Erythroblast (primary cell): Measurements from ENCODE around the gene SLC25A26.

Experiments
- DNase-seq, 2 experiments: peaks; one replicate each; lab custom pipeline; 2025; lab: John Stamatoyannopoulos, UW
- GATA1 ChIP-seq: IDR thresholded peaks from 2 replicates; pipeline ENCODE4 v1.6.1; 2011; ENCODE audit warnings: low read depth, mild to moderate bottlenecking, control low read depth, low read length, moderate library complexity
- POLR2A ChIP-seq: IDR thresholded peaks from 2 replicates; pipeline ENCODE4 v1.6.1; 2011; ENCODE audit warnings: mild to moderate bottlenecking, low read length

Gene SLC25A26

DNA sequence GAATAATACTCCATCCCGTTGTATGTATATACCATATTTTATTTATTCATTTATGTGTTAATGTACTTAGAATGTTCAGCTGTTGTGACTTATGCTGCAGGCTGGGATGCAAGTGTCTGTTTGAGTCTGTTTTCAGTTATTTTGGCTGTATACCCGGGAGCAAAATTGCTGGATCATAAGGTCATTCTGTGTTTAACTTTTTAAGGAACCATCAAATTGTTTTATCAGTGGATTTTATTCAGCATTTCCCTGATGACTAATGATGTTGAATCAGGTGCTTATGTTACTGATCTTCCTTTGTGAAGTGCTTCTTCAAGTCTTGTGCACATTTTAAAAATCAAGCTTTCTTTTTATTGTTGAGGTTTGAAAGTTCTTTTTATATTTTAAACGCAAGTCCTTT is 118.1 kb downstream of the SLC25A26 start:
- TF ChIP-seq GATA1 (no peak), POLR2A (no peak)

DNA sequence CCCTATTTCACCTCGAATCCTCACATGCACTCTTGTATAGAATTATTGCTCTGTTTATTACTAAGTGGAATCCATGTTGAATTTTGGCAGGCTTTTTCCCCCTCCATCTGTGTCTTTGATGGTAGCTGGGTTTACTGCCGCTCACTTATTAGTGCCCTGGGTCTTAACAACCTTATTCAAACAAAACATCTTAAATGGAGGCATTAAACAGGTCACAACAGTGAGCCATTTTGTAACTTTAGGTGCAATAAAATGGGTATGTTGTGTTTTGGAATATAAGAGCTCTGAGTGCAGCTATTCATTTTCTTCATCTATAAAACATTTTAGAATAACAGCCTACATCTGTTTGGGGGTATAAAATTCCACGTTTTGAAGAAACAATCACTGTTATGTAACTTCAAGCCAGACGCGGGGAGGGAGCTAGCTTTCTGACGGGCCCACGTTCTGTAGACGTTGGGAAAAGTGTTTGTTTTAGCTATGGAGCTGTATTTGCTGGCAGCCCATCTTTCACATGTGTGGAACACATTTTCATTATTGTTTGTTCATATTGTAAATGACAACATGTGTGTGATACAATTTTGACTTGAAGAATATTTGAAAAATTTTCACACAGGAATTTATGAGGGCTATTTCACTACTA is 122.0 kb downstream of the SLC25A26 start:
- DNase-seq: no peak

More for the DNA sequence above, 118.1 kb downstream of the SLC25A26 start:
- no peak for DNase-seq

DNA sequence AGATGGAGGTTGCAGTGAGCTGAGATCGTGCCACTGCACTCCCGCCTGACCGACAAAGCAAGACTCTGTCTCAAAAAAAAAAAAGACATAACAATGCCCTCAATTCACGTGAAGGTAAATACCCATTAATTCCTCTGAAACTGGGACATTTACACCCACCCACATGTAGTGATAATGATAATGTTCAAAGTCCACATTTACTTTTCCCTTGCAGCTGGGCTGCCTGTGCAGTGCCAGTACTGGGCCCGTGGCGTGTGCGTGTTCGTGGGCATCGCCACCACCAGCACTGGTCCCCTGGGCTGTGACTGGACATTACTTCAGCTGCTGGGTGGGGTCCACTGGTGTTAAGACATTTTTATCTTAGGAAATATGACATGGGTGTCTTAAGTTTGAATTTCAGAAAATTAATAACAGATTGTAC is 123.6 kb downstream of the SLC25A26 start:
- DNase-seq: no peak
- no peak for TF ChIP-seq GATA1
- no peak for TF ChIP-seq POLR2A

More for the DNA sequence above, 122.0 kb downstream of the SLC25A26 start:
- TF ChIP-seq GATA1: no peak
- no peak for TF ChIP-seq POLR2A

DNA sequence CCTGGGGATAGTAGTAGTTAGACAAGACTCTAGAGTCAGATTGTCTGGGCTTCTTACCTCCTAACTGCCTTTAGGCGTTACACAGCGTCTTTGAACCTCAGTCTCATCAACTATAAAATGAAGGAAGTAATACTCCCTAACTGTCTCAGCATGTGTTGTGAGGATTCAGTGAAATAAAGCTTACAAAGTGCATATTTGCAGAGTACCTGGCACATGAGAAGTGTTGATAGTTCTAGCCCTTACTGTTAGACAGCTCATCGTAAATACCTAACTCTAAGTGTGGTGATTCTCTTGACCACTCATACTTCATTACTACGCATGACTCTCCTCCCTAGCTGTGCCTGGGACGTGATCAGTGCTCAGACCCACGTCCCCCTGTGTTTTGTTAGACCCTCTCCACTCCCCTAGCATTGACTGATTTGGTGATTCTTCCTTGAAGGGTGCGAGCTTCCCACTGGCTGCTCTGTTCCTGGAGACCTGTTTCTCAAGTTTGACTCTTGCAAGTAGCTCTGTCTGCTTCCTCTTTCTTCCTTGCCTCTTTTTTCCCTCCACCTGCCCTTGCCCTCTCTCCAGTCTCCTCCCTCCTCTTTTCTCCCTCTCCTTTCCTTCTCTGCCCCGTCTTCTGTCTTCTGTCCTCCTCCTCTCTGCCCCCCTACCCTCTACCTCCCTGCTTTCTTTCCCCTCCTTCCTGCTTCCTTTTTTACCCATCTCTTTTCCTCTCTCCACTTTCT is 124.2 kb downstream of the SLC25A26 start:
- TF ChIP-seq GATA1: no peak
- no peak for TF ChIP-seq POLR2A
- no peak for DNase-seq

DNA sequence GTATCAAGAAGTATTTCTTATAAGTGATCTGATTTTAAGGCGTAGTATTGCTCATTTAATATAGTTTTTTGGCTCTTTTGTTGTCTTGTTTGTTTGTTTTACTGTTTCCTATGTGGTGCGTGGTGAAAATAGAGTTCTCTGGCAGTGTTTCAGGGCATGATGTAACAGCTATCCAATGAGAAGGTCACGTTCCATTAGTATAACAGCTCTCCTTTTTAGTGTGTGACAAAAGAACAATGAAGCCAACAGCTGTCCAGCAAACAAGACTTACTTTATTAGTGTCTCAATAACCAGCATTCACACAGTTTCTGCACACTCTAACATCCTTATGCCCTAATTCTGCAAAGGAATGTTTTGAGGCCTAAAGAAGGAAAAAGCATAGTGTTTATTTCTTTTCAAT is 127.9 kb downstream of the SLC25A26 start:
- no peak for DNase-seq
- TF ChIP-seq POLR2A (no peak), GATA1 (no peak)

DNA sequence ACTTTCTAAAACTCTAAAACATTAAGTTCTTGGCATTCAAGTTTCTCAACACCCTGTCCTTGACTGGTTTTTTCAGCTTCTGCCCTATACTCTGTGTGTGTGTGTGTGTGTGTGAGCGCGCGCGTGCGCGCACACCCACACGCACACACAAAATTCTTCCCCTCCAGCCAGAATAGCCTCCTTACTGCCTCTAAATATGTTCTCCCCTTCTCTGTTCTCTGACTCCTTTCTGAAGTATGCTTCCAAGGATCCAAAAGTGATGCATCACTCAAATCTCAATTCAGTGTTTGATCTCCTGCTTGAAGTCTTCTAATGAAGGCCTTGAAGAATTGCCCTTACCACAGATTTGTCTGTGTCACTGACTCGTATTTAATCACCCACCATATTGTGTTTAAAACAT is 129.8 kb downstream of the SLC25A26 start:
- TF ChIP-seq POLR2A (no peak), GATA1 (no peak)
- no peak for DNase-seq

DNA sequence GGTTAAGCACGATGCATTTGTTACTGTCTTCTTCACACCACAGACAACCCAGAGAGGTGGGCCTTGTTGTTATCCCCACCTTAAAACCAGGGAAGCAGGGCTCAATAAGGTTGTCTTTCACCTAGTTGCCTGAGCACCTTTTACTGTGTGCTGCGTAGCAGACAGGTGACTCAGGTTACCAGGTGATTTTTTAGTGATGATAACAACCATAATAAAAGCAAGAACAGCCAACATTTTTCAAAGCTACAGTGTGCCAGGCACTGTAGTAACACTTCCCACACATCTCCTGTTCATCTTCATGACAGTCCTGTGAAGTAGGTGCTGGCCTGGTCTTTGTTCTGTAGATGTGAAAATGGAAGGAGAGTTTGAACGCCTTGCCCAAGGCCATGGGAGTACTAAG is 132.2 kb downstream of the SLC25A26 start:
- no peak for DNase-seq

DNA sequence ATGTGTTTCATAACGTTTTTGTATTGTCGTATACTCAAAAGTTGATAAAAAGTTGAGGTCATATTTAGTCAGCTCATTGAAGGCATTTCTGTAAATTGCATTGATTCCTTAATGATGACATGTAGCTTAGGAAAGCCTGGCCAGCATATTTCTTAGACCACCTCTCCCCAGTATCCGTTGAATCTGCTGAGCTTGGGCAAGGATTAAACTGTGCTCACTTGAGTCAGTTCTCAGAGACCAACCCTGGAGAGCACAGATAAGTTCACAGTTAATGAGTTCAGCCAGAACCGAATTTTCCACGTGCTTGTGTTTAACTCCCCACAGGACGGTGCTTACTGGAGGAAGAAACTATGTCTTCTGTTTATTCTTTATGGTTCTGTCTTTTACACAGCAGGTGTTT is 132.7 kb downstream of the SLC25A26 start:
- DNase-seq: no peak
- TF ChIP-seq GATA1 (no peak), POLR2A (no peak)

More for the DNA sequence above, 132.2 kb downstream of the SLC25A26 start:
- TF ChIP-seq GATA1 (no peak), POLR2A (no peak)

DNA sequence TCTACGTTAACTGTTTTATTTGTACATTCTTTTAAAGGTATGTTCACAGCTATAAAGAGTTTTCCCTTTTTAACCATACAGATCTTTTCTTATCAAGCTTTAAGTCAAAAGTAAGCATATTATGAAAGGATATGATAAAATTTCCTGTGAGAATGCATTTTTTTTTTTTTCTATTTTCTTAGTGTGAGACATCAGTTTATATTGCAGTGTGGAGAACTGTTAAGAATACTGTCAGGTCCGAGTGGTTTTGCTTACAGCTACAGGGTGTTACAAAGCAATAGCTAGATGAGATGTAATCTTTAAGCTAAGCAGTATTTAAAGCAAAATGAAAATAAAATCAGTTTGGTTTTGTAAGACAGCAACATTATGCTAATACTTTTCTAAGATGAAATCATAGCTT is 133.2 kb downstream of the SLC25A26 start:
- no peak for DNase-seq
- TF ChIP-seq POLR2A (no peak), GATA1 (no peak)

DNA sequence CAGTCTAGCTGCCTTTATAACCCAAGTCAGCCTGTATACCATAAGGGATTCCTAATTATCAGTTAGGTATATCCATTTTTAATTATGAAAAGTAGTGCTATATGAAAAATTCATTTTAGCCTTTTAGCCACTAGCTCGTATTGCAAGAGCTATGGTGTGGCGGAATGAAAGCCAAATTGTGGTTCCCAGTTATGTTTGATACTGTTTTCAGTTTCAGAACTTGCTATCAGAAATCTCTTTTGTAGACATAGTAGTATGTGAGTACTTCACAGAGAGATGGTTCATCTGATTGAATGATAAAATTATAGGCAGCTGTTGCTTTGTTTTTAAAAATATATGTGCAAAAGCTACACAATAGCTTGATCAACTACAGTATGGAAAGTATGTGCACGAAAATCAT is 134.6 kb downstream of the SLC25A26 start:
- TF ChIP-seq POLR2A (no peak), GATA1 (no peak)
- no peak for DNase-seq

DNA sequence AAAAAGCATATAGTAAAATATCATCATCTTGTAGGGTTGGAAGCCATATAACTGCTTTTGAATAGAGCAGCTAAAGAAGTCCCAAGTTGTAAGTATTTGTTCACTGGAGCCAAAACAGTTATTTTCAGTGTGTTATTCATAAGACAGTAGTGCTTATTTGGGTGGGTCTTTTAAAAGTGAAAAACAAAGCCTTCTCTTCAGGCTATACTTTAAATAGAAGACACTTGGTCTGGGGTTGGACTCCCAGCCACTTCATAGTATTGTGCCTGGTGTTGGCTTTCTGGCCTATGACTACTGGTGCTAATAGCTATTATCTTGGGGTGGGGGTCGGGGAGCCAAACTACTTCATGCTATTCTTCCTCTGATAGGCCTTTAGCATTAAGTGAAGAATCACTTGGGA is 135.2 kb downstream of the SLC25A26 start:
- DNase-seq: no peak
- TF ChIP-seq GATA1 (no peak), POLR2A (no peak)

DNA sequence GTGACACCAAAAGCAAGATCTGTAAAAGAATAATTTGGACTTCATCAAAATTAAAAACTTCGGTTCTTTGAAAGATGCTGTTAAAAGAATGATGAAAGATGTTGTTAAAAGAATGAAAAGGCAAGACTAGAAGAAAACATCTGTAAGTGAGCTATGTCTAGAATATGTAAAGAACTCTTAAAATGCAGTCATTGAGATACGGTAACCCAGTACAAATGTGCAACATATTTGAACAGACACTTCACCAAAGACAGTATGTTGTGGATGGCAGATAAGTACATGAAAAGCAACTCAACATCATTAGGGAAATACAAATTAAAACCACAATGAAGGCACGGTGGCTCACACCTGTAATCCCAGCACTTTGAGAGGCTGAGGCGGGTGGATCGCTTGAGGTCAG is 140.6 kb downstream of the SLC25A26 start:
- DNase-seq: no peak
- no peak for TF ChIP-seq POLR2A
- TF ChIP-seq GATA1: no peak

DNA sequence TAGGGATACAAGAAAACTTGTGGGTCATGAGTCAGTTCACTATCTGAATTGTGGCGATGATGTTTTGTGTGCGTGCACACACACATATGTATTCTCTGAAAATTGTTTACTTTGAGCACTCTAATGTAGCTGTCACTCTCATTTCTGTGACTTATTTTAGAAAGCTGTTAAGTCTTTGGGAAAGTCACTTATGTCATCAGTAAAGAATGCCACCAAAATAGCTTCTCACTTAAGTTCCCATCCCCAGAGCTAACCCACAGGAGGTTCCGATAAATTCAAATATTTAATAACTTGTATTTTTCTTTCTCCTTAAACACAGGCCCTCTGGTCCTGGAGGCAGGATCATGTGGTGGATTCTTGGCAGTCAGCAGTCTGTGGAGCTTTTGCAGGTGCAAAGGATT is 141.7 kb downstream of the SLC25A26 start:
- TF ChIP-seq POLR2A (no peak), GATA1 (no peak)

DNA sequence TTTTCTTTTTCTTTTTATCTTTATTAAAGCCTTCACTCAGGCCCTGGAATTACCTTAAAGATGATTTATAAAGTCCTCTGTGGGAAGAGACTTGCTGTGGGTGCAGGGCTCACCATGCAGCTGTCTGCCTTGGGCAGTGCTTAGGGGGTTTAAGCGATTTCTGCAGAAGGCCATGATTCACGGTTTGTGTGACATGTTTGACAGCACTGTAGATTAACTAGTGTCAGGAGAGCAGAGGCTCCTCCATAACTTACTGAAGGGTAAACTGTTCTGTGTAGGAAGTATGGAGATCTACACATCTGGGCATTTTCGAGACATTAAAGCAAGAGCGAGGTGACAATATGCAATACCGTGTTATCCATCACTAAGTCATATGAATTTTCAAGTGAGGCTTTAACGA is 142.3 kb downstream of the SLC25A26 start:
- TF ChIP-seq POLR2A: no peak
- no peak for TF ChIP-seq GATA1
- no peak for DNase-seq

More for the DNA sequence above, 141.7 kb downstream of the SLC25A26 start:
- no peak for DNase-seq

DNA sequence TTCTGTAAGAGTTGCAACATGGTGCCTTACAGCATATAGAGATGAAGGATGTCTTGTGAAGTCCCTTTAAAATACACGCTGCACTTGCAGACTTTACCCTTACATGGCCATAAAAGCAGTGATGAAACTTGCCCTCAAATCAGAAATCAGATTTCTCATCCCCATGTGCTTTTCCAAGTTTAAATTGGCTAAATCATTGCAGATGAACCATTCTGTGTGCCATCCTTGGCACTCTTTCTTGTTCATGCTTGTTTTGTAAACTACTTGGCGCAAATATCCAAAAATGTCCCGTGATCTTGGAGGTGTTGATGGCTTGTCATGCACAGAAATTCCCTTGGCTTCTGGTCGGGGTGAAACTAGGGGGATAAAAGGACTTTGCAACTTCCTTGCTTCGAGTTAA is 144.3 kb downstream of the SLC25A26 start:
- no peak for TF ChIP-seq POLR2A
- no peak for TF ChIP-seq GATA1
- no peak for DNase-seq
